Renal cortex interstitium (tissue), 11 donors: Measurements from ENCODE around the gene SAP130. TPM values are rescaled to one million over a fixed set of nuclear protein-coding genes. Genes with fewer than 3 reads are reported as not detected.
"Not testable (repeated sequence)": the region's sequence is repeated elsewhere in the genome, so short reads cannot be mapped to it uniquely, and the experiment has no call there.

Source experiments
- DNase-seq, 11 donors: peaks; one replicate each; pipeline ENCODE4 v3.0.0-alpha.2; 2013; ENCODE audit warnings: low read depth in 9 of 11, low spot score in 4 of 11; ENCODE audit errors: extremely low read depth in 1 of 11
- polyA plus RNA-seq, 3 donors: library from polyadenylated mRNA; unstranded; fragments of 120-200 nt; gene quantifications; one replicate each; pipeline ENCODE4 v1.2.1, GENCODE V29; 2013; ENCODE audit not compliant: insufficient read length in 3 of 3

SAP130 gene
- polyA plus RNA-seq, 3 donors = 25.0 to 30.8 (median 29.3) TPM

GRCh38 chr2:127910415-127910814 is 117.4 kb downstream of the SAP130 start:
- DNase-seq = no peak

GRCh38 chr2:127909019-127909418 is 118.8 kb downstream of the SAP130 start:
- DNase-seq = no peak

GRCh38 chr2:127907733-127908400 is 120.0 kb downstream of the SAP130 start:
- DNase-seq = not testable (repeated sequence)

GRCh38 chr2:127906206-127906926 is 121.5 kb downstream of the SAP130 start:
- DNase-seq = no peak

GRCh38 chr2:127901339-127902056 is 126.4 kb downstream of the SAP130 start:
- no peak for DNase-seq

GRCh38 chr2:127897531-127898211 is 130.2 kb downstream of the SAP130 start:
- no peak for DNase-seq

GRCh38 chr2:127893494-127893893 is 134.4 kb downstream of the SAP130 start:
- DNase-seq = no peak

GRCh38 chr2:127893033-127893432 is 134.8 kb downstream of the SAP130 start:
- DNase-seq = no peak

- DNase-seq = no peak
These were observed 136.0 kb downstream of the SAP130 start for GRCh38 chr2:127891811-127892210.

Other genes starting within 250 kb of the SAP130 start
- 10 to 100 TPM; 50.9 to 64.1 (median 55.3) TPM for gene WDR33, start 216.9 kb downstream of the SAP130 start, polyA plus RNA-seq
- 10 to 100 TPM; 35.7 to 40.0 (median 36.9) TPM for gene POLR2D, start 169.9 kb downstream of the SAP130 start, polyA plus RNA-seq
- 10 to 100 TPM; 25.4 to 28.7 (median 27.8) TPM for gene AMMECR1L, start 142.1 kb downstream of the SAP130 start, polyA plus RNA-seq
- 10 to 100 TPM; 33.5 to 44.9 (median 36.0) TPM for gene UGGT1, start 63.1 kb upstream of the SAP130 start, polyA plus RNA-seq